ENCODE measurements around the gene LMTK2.
A peak's percentile ranks its signal among the peaks of the same experiment; 100 is the strongest.

Gene LMTK2

DNA sequence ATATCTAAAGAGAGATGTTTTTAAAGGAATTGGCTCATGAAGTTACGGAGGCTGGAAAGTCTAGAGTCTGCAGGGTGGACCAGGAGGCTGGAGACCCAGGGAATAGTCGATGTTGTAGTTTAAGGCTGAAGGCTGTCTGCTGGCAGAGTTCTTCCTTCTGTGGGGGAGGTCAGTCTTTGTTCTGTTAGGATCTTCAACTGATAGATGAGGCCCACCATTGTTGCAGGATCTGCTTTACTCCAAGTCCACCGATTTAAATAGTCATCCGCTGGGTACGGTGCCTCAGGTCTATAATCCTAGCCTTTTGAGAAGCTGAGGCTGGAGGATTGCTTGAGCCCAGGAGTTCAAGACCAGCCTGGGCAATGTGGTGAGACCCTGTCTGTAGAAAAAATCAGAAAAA, 50.0 kb downstream of the LMTK2 start:
- Histone ChIP-seq H3K27ac (ENCODE audit: insufficient read depth, low read length, poor library complexity, severe bottlenecking) (no peak overlapping the region), H3K27me3 (replicated peaks; ENCODE audit: control insufficient read depth, insufficient read depth, low read length, poor library complexity, severe bottlenecking) (no peaks in the 10 kb centered on the region), H3K9me3 (ENCODE audit: control insufficient read depth, low read length) (no peaks in the 10 kb centered on the region), H3K4me1 (ENCODE audit: control insufficient read depth, insufficient read depth, low read length, poor library complexity, severe bottlenecking) (no peaks in the 10 kb centered on the region), H3K36me3 (ENCODE audit: control insufficient read depth, insufficient read depth, low read length) (peaks cover 39% of the 10 kb centered on the region), H3K4me3 (ENCODE audit: insufficient read depth, low read depth, low read length, poor library complexity, severe bottlenecking) (no peak overlapping the region)
- DNase-seq: no peak

DNA sequence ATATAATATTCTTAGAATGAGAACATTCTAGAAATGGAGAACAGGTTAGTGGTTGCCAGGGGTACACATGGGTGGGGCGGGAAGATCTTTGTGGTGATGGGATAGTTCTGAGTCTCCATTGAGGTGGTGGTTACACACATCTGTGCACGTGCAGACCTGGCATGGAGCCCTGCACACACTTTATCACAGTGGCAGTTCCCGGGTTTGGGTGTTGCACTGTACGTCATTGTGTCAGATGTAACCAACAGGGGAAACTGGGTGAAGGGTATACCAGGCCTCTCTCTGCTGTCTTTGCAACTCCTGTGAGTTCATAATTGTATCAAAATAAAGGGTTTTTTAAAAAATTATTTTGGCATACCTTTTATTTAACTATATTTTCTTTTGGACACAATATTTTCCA, 51.1 kb downstream of the LMTK2 start:
- Histone ChIP-seq H3K4me1 (ENCODE audit: control insufficient read depth, insufficient read depth, low read length, poor library complexity, severe bottlenecking) (no peaks in the 10 kb centered on the region), H3K9me3 (ENCODE audit: control insufficient read depth, low read length) (no peaks in the 10 kb centered on the region), H3K27ac (ENCODE audit: insufficient read depth, low read length, poor library complexity, severe bottlenecking) (no peak overlapping the region), H3K27me3 (replicated peaks; ENCODE audit: control insufficient read depth, insufficient read depth, low read length, poor library complexity, severe bottlenecking) (no peaks in the 10 kb centered on the region), H3K36me3 (ENCODE audit: control insufficient read depth, insufficient read depth, low read length) (peaks cover 36% of the 10 kb centered on the region), H3K4me3 (ENCODE audit: insufficient read depth, low read depth, low read length, poor library complexity, severe bottlenecking) (no peak overlapping the region)
- DNase-seq: no peak

DNA sequence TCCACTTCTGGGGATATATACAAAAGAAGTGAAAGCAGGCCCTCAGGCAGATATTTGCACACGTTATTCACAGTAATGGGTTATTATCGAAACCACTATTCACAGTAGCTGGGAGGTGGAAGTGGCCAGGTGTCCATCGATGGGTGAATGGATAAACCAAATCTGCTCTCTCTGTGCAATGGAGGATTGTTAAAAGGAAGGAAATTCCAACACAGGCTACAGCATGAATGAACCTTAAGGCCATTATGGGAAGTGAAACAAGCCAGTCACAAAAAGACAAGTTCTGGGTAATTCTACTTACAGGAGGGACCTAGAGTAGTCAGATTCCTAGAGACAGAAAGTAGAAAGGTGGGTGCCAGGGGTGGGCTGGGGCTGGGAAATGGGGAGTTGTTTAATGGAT, 56.1 kb downstream of the LMTK2 start:
- Histone ChIP-seq H3K27ac (ENCODE audit: insufficient read depth, low read length, poor library complexity, severe bottlenecking) (no peak overlapping the region), H3K4me3 (ENCODE audit: insufficient read depth, low read depth, low read length, poor library complexity, severe bottlenecking) (no peak overlapping the region), H3K36me3 (ENCODE audit: control insufficient read depth, insufficient read depth, low read length) (peaks cover 10% of the 10 kb centered on the region), H3K4me1 (ENCODE audit: control insufficient read depth, insufficient read depth, low read length, poor library complexity, severe bottlenecking) (no peaks in the 10 kb centered on the region), H3K9me3 (ENCODE audit: control insufficient read depth, low read length) (no peaks in the 10 kb centered on the region), H3K27me3 (replicated peaks; ENCODE audit: control insufficient read depth, insufficient read depth, low read length, poor library complexity, severe bottlenecking) (no peaks in the 10 kb centered on the region)
- no peak for DNase-seq

DNA sequence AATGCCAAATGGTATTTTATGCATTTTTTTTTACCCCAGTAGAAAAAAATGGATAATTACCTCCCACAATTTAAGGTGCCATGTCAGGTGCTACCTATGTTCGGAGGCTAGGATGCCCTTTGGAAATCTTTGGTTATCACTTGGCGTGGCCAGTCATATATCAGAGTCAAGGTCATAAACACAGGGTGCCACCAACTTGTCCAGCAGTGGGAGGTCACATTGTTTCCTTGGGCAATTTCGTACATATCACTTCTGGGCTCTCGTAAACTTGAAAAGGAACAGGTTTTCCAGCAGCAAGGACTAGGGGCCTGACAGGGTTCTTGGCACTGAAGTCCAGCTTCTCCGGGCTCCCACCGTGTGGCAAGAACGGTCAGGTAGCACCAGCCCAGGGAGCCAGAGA, 56.6 kb downstream of the LMTK2 start:
- Histone ChIP-seq H3K36me3 (ENCODE audit: control insufficient read depth, insufficient read depth, low read length) (peaks cover 10% of the 10 kb centered on the region), H3K27ac (ENCODE audit: insufficient read depth, low read length, poor library complexity, severe bottlenecking) (no peak overlapping the region), H3K9me3 (ENCODE audit: control insufficient read depth, low read length) (no peaks in the 10 kb centered on the region), H3K27me3 (replicated peaks; ENCODE audit: control insufficient read depth, insufficient read depth, low read length, poor library complexity, severe bottlenecking) (no peaks in the 10 kb centered on the region), H3K4me1 (ENCODE audit: control insufficient read depth, insufficient read depth, low read length, poor library complexity, severe bottlenecking) (no peaks in the 10 kb centered on the region), H3K4me3 (ENCODE audit: insufficient read depth, low read depth, low read length, poor library complexity, severe bottlenecking) (no peak overlapping the region)
- no peak for DNase-seq

DNA sequence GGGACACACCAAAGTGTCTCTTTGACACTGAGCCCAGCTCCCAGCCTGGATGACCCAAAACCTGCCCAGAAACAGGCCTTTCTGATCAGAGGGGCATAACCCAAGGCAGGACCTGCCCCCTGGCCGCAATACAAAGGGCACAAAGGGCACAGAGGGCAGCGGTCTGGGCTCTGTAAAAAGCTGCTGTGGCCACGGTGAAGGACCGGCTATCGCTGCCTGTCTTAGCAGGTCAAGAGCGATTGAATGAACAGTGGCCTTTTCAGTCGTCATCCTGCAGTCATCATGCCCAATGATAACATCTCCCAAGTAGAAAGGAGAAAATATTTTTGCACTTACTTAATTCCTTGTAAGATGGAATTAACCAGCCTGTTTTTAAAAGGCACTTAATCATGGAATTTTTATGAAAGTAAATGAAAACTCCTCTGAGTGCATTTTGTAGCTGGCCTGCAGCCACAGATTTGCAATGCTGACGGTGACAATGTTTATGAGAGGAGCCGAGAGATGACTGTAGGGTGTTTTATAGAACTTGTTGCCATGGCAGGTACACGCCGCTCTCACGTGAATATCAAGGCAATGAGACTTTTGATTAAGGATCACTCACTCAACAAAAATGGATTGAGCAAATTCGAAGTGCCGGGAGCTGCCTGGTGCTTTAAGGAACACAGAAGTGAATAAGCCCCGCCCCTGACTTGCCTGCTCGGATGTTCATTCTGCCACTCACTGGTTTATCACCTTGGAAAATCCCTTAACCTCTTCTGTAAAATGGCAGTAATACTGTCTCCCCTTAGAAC, 57.2 kb downstream of the LMTK2 start:
- no peaks in the 10 kb centered on the region for H3K27me3 ChIP-seq (replicated peaks; ENCODE audit: control insufficient read depth, insufficient read depth, low read length, poor library complexity, severe bottlenecking)
- no peaks in the 10 kb centered on the region for H3K9me3 ChIP-seq (ENCODE audit: control insufficient read depth, low read length)
- H3K36me3 ChIP-seq (ENCODE audit: control insufficient read depth, insufficient read depth, low read length): peaks cover 10% of the 10 kb centered on the region
- H3K4me1 ChIP-seq (ENCODE audit: control insufficient read depth, insufficient read depth, low read length, poor library complexity, severe bottlenecking): no peaks in the 10 kb centered on the region
- no peak for DNase-seq
- no peak overlapping the region for H3K27ac ChIP-seq (ENCODE audit: insufficient read depth, low read length, poor library complexity, severe bottlenecking)
- H3K4me3 ChIP-seq (ENCODE audit: insufficient read depth, low read depth, low read length, poor library complexity, severe bottlenecking): no peak overlapping the region

DNA sequence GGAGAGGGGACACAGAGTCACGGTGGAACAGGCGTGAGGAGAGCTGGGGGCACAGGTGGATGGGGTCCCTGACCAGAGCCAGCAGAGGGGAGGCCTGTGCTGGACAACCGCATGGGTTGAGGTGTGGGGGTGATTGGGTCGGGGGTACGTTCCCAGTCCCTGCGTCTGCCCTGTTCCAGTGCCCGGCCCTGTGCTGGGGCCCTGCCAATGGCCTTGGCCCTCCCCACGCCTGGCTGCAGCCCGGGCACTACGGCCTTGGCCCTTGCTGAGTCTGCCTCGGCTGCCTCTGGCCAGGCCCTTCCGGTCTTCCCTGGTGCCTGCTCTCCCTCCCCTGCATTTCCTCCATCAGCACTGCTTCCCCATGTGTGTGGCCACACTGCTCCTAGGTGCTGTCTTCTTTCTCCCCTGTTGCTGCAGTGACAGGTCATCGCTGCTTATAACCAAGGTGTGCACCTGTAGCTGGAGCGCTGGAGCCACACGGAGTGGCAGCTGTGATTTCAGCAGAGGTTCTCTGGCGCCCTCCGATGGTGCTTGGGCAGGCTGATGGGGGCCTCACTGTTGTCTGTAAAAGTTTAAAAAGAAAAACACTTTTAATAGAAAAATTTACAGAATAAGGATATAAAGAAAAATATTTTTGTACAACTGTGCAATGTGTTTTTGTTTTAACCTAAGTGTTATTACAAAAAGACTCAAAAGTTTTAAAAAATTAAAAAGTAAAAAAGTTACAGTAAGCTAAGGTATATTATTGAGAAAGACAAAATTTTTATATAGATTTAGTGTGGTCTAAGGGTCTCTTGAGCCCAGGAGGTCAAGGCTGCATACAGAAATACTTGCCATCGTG, 59.4 kb downstream of the LMTK2 start:
- peak in 1 of 3 donors; percentile 16 for DNase-seq
- Histone ChIP-seq H3K4me1 (ENCODE audit: control insufficient read depth, insufficient read depth, low read length, poor library complexity, severe bottlenecking) (no peaks in the 10 kb centered on the region), H3K27me3 (replicated peaks; ENCODE audit: control insufficient read depth, insufficient read depth, low read length, poor library complexity, severe bottlenecking) (no peaks in the 10 kb centered on the region), H3K9me3 (ENCODE audit: control insufficient read depth, low read length) (no peaks in the 10 kb centered on the region), H3K27ac (ENCODE audit: insufficient read depth, low read length, poor library complexity, severe bottlenecking) (no peak overlapping the region), H3K36me3 (ENCODE audit: control insufficient read depth, insufficient read depth, low read length) (peaks cover 5% of the 10 kb centered on the region), H3K4me3 (ENCODE audit: insufficient read depth, low read depth, low read length, poor library complexity, severe bottlenecking) (no peak overlapping the region)

DNA sequence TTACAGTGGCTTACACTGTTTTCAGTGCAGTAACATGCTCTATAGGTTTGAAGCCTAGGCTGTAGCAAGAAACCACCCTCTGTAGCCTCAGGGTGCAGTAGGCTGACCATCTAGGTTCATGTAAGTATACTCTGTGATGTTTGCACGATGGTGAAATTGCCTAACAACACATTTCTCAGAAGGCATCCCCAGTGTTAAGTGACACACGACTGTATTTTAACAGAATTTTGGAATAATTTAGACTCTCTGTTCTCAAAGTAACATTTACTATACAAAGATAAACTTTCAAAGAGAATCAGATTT, 60.0 kb downstream of the LMTK2 start:
- Histone ChIP-seq H3K4me1 (ENCODE audit: control insufficient read depth, insufficient read depth, low read length, poor library complexity, severe bottlenecking) (no peaks in the 10 kb centered on the region), H3K4me3 (ENCODE audit: insufficient read depth, low read depth, low read length, poor library complexity, severe bottlenecking) (no peak overlapping the region), H3K27ac (ENCODE audit: insufficient read depth, low read length, poor library complexity, severe bottlenecking) (no peak overlapping the region), H3K36me3 (ENCODE audit: control insufficient read depth, insufficient read depth, low read length) (peaks cover 8% of the 10 kb centered on the region), H3K9me3 (ENCODE audit: control insufficient read depth, low read length) (no peaks in the 10 kb centered on the region), H3K27me3 (replicated peaks; ENCODE audit: control insufficient read depth, insufficient read depth, low read length, poor library complexity, severe bottlenecking) (no peaks in the 10 kb centered on the region)
- no peak for DNase-seq

DNA sequence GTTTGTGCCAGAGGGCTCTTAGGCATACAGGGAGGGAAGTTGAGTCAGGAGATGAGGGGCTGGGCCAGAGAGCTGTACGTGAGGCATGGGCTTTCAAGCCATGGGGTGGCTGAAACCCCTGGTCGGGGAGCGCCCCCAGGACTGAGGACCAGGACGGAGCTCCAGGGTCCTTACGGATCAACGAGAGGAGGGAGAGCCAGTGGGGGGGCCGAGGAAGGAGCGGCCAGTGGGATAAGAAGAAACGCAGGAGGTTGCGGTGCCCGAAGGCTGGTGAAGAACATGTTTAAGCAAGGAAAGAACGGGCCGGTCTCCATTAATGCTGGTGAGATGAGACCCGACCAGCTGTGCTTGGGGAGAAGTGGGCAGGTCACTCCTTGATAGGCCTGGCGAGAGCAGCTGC, 61.0 kb downstream of the LMTK2 start:
- H3K27ac ChIP-seq (ENCODE audit: insufficient read depth, low read length, poor library complexity, severe bottlenecking): no peak overlapping the region
- H3K4me3 ChIP-seq (ENCODE audit: insufficient read depth, low read depth, low read length, poor library complexity, severe bottlenecking): no peak overlapping the region
- no peaks in the 10 kb centered on the region for H3K9me3 ChIP-seq (ENCODE audit: control insufficient read depth, low read length)
- H3K27me3 ChIP-seq (replicated peaks; ENCODE audit: control insufficient read depth, insufficient read depth, low read length, poor library complexity, severe bottlenecking): no peaks in the 10 kb centered on the region
- H3K4me1 ChIP-seq (ENCODE audit: control insufficient read depth, insufficient read depth, low read length, poor library complexity, severe bottlenecking): no peaks in the 10 kb centered on the region
- peaks cover 14% of the 10 kb centered on the region for H3K36me3 ChIP-seq (ENCODE audit: control insufficient read depth, insufficient read depth, low read length)
- DNase-seq: no peak

DNA sequence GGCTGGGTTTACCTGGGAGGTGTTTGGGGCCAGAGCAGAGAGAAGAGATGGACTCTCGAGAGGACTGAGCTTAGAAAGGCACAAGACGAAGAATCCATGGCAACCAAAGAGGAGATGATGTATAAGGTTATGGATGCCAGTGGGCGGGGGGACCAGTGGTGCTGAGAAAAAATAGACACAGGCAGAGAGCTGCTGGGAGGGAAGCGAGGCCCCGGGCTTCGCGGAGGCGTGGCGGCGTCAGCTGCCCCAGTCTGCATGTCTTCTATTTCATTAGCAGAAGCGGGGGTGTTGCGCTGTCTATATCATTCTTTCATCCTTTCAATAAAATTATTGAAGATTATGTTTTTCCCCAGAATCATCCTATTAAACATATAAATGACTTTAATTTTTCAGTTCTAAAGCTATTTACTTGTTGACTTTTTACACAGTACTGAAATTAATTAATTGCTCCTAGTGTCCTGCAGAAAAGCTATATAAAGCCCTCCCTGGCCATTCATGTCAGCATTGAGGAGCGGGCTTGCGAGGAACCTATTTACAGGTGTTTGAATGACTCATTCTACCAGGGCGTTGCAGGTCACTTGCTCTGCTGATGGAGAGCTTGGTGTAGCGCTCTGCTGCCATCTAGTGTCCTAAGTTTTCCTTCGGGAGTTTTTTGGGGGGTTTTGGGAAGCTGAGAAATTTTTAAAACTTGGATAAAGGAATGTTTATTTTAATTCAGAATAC, 61.7 kb downstream of the LMTK2 start:
- Histone ChIP-seq H3K4me3 (ENCODE audit: insufficient read depth, low read depth, low read length, poor library complexity, severe bottlenecking) (no peak overlapping the region), H3K27ac (ENCODE audit: insufficient read depth, low read length, poor library complexity, severe bottlenecking) (no peak overlapping the region), H3K4me1 (ENCODE audit: control insufficient read depth, insufficient read depth, low read length, poor library complexity, severe bottlenecking) (no peaks in the 10 kb centered on the region), H3K27me3 (replicated peaks; ENCODE audit: control insufficient read depth, insufficient read depth, low read length, poor library complexity, severe bottlenecking) (no peaks in the 10 kb centered on the region), H3K36me3 (ENCODE audit: control insufficient read depth, insufficient read depth, low read length) (peaks cover 14% of the 10 kb centered on the region), H3K9me3 (ENCODE audit: control insufficient read depth, low read length) (no peaks in the 10 kb centered on the region)
- DNase-seq: peak; percentile 36 to 51 (median 47)
